Measurements from ENCODE around the gene KLF15.

KLF15 gene

GRCh38 chr3:126391631-126392030 is 34.4 kb upstream of the KLF15 start:
- no peaks in the 10 kb centered on the region for H3K36me3 ChIP-seq
- no peak overlapping the region for H3K4me3 ChIP-seq (ENCODE audit: low read depth in 1 of 2, low read length in 1 of 2)
- peaks cover 5 to 7% of the 10 kb centered on the region in 2 experiments for H3K4me1 ChIP-seq (ENCODE audit: control insufficient read depth in 1 of 2, insufficient read depth in 1 of 2, low read depth in 1 of 2, low read length in 1 of 2)
- no peak overlapping the region for H3K27ac ChIP-seq
- peaks cover 84% of the 10 kb centered on the region for H3K27me3 ChIP-seq
- H3K9me3 ChIP-seq = no peaks in the 10 kb centered on the region
- no peak for TF ChIP-seq CTCF (IDR thresholded peaks at IDR 0.05)

- peaks cover 84% of the 10 kb centered on the region for H3K27me3 ChIP-seq
These were observed 33.5 kb upstream of the KLF15 start for GRCh38 chr3:126390751-126391150.

GRCh38 chr3:126390201-126390600 is 33.0 kb upstream of the KLF15 start:
- peaks cover 5 to 7% of the 10 kb centered on the region in 2 experiments for H3K4me1 ChIP-seq (ENCODE audit: control insufficient read depth in 1 of 2, insufficient read depth in 1 of 2, low read depth in 1 of 2, low read length in 1 of 2)
- no peaks in the 10 kb centered on the region for H3K9me3 ChIP-seq
- H3K4me3 ChIP-seq (ENCODE audit: low read depth in 1 of 2, low read length in 1 of 2) = no peak overlapping the region
- TF ChIP-seq CTCF (IDR thresholded peaks at IDR 0.05) = no peak
- no peaks in the 10 kb centered on the region for H3K36me3 ChIP-seq
- H3K27ac ChIP-seq = no peak overlapping the region
- H3K27me3 ChIP-seq = peaks cover 84% of the 10 kb centered on the region

More at GRCh38 chr3:126390751-126391150, 33.5 kb upstream of the KLF15 start:
- peaks cover 5 to 7% of the 10 kb centered on the region in 2 experiments for H3K4me1 ChIP-seq (ENCODE audit: control insufficient read depth in 1 of 2, insufficient read depth in 1 of 2, low read depth in 1 of 2, low read length in 1 of 2)
- no peak overlapping the region for H3K27ac ChIP-seq
- TF ChIP-seq CTCF (IDR thresholded peaks at IDR 0.05) = no peak
- H3K4me3 ChIP-seq (ENCODE audit: low read depth in 1 of 2, low read length in 1 of 2) = no peak overlapping the region
- no peaks in the 10 kb centered on the region for H3K36me3 ChIP-seq
- H3K9me3 ChIP-seq = no peaks in the 10 kb centered on the region

GRCh38 chr3:126389794-126390146 is 32.6 kb upstream of the KLF15 start:
- Histone ChIP-seq H3K4me3 (ENCODE audit: low read depth in 1 of 2, low read length in 1 of 2) (no peak overlapping the region), H3K9me3 (no peaks in the 10 kb centered on the region), H3K36me3 (no peaks in the 10 kb centered on the region), H3K27ac (no peak overlapping the region), H3K27me3 (peaks cover 81% of the 10 kb centered on the region), H3K4me1 (ENCODE audit: control insufficient read depth in 1 of 2, insufficient read depth in 1 of 2, low read depth in 1 of 2, low read length in 1 of 2) (peaks cover 5 to 7% of the 10 kb centered on the region in 2 experiments)
- no peak for TF ChIP-seq CTCF (IDR thresholded peaks at IDR 0.05)

- no peaks in the 10 kb centered on the region for H3K9me3 ChIP-seq
- H3K4me1 ChIP-seq (ENCODE audit: control insufficient read depth in 1 of 2, insufficient read depth in 1 of 2, low read depth in 1 of 2, low read length in 1 of 2) = peaks cover 5 to 7% of the 10 kb centered on the region in 2 experiments
- H3K36me3 ChIP-seq = no peaks in the 10 kb centered on the region
- H3K27ac ChIP-seq = peak overlapping the region; percentile 42
- H3K27me3 ChIP-seq = peaks cover 76% of the 10 kb centered on the region
- peak; percentile 33 for TF ChIP-seq CTCF (IDR thresholded peaks at IDR 0.05)
- H3K4me3 ChIP-seq (ENCODE audit: low read depth in 1 of 2, low read length in 1 of 2) = peak overlapping the region; percentile 41 to 43
These were observed 32.0 kb upstream of the KLF15 start for GRCh38 chr3:126389112-126389793.
